ENCODE data around the gene TRIB2. TPM values are rescaled to one million over a fixed set of nuclear protein-coding genes. Genes with fewer than 3 reads are reported as not detected.
A peak's percentile ranks its signal among the peaks of the same experiment; 100 is the strongest.

Gene TRIB2
- total and polyA plus RNA-seq, 2 of the 4 experiments (the other 2 are of a cell fraction) = 12.0 to 12.7 TPM

DNA sequence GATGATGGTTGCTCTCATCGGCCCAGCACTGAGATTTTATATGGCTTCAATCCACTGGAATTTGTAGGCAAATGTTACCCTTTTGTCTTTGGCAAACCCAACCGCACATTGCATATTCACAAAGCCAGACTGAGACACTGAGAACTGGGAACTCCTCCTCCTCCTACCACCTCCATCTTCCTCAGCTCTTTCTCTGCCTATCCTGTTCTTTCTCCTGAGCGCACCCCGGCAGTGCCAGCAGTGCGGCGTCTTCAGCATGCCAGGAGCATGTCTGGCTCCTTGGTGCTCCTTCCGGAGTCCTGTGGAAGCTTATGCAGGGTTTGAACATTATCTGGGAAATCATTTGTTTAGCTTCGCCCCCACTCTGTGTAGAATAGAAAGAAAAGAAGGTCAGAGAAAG lies 50.8 kb downstream of the TRIB2 start:
- H2BK5ac ChIP-seq (ENCODE audit: low read depth, low read length, poor library complexity, severe bottlenecking) = no peak overlapping the region
- no peaks in the 10 kb centered on the region; the same call in none of the 2 replicates for H3K9me1 ChIP-seq (ENCODE audit: insufficient read depth, low read length)
- no peak overlapping the region for H3K4me3 ChIP-seq (ENCODE audit: insufficient read depth, low read depth, low read length)
- WGBS, 2 experiments (ENCODE audit: extremely low coverage in 2 of 2, insufficient read length in 1 of 2) = 100% methylated on average over 2 of the region's 8 CpGs; no CpG with 5 or more reads in 1 of the 2 experiments
- H3K36me3 ChIP-seq (ENCODE audit: control insufficient read depth, insufficient read depth, low read length) = no peaks in the 10 kb centered on the region
- H2BK20ac ChIP-seq (ENCODE audit: low read depth, low read length) = peak overlapping the region; percentile 8; the same call in 1 of the 2 replicates
- intact Hi-C loops (cut with micrococcal nuclease) = loop anchor here (5.0 kb wide), 1 partner anchor 35 kb away; no protein-coding TSS in a partner anchor
- no peaks in the 10 kb centered on the region for H4K20me1 ChIP-seq (ENCODE audit: insufficient read depth, low read length)
- dilution Hi-C loops (cut with HindIII; ENCODE audit: low sequenced_read_pairs, unreplicated experiment) = no loop called here
- H2AK9ac ChIP-seq (replicated peaks; ENCODE audit: low read depth, low read length, poor library complexity) = no peak overlapping the region
- no peak overlapping the region for H3K9ac ChIP-seq (ENCODE audit: low read depth, low read length)
- no peaks in the 10 kb centered on the region for H3K27me3 ChIP-seq (ENCODE audit: control insufficient read depth, insufficient read depth, low read length)
- peak overlapping the region; percentile 2 for H2AFZ ChIP-seq (replicated peaks; ENCODE audit: low read length, poor library complexity)
- in situ Hi-C loops (cut with MboI; ENCODE audit: low sequenced_read_pairs) = no loop called here
- POLR2A ChIA-PET (ENCODE audit: unreplicated experiment) = no interaction called here
- no peak overlapping the region for H3K56ac ChIP-seq (ENCODE audit: extremely low read depth, insufficient read depth, low read length)
- H3K14ac ChIP-seq (replicated peaks; ENCODE audit: low read depth, low read length) = no peak overlapping the region
- CTCF ChIA-PET = no interaction called here
- no peaks in the 10 kb centered on the region; the same call in 1 of the 2 replicates for H3K9me3 ChIP-seq (ENCODE audit: control insufficient read depth, insufficient read depth, low read length)
- ATAC-seq (ENCODE audit: low read depth) (no peak), DNase-seq (no peak)
- no peak overlapping the region for H3K18ac ChIP-seq (ENCODE audit: low read depth, low read length)
- peak overlapping the region; percentile 31; the same call in 1 of the 2 replicates for H2AK5ac ChIP-seq (ENCODE audit: low read depth, low read length)
- H3K23ac ChIP-seq (ENCODE audit: low read depth, low read length) = no peak overlapping the region
- peak overlapping the region; percentile 8; the same call in 1 of the 2 replicates for H2BK120ac ChIP-seq (ENCODE audit: low read depth, low read length)
- no peak overlapping the region for H3K27ac ChIP-seq (ENCODE audit: insufficient read depth, low read length)
- TF ChIP-seq MXI1 (IDR thresholded peaks at IDR 0.05; ENCODE audit: borderline replicate concordance, low read depth, low read length) = no peak
- no peak for TF ChIP-seq MAZ (IDR thresholded peaks at IDR 0.05; ENCODE audit: borderline replicate concordance, low read depth, low read length)
- TF ChIP-seq, protein P1, sequence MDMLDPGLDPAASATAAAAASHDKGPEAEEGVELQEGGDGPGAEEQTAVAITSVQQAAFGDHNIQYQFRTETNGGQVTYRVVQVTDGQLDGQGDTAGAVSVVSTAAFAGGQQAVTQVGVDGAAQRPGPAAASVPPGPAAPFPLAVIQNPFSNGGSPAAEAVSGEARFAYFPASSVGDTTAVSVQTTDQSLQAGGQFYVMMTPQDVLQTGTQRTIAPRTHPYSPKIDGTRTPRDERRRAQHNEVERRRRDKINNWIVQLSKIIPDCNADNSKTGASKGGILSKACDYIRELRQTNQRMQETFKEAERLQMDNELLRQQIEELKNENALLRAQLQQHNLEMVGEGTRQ (IDR thresholded peaks at IDR 0.05; ENCODE audit: low read depth, low read length) = no peak
- no peak for TF ChIP-seq MAFK (IDR thresholded peaks at IDR 0.05; ENCODE audit: low read depth, low read length)
- no peak for TF ChIP-seq POLR2A (IDR thresholded peaks at IDR 0.05; ENCODE audit: low read depth, low read length)
- TF ChIP-seq CHD1 (IDR thresholded peaks at IDR 0.05; ENCODE audit: low read depth, low read length) = no peak
- TF ChIP-seq, protein P2, sequence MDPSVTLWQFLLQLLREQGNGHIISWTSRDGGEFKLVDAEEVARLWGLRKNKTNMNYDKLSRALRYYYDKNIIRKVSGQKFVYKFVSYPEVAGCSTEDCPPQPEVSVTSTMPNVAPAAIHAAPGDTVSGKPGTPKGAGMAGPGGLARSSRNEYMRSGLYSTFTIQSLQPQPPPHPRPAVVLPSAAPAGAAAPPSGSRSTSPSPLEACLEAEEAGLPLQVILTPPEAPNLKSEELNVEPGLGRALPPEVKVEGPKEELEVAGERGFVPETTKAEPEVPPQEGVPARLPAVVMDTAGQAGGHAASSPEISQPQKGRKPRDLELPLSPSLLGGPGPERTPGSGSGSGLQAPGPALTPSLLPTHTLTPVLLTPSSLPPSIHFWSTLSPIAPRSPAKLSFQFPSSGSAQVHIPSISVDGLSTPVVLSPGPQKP (IDR thresholded peaks at IDR 0.05; ENCODE audit: borderline replicate concordance, low read depth, low read length) = no peak
- no peak for TF ChIP-seq FOS (IDR thresholded peaks at IDR 0.05; ENCODE audit: low read depth, low read length)
- TF ChIP-seq BHLHE40 (IDR thresholded peaks at IDR 0.05; ENCODE audit: low read depth, low read length) = no peak
- TF ChIP-seq SMC3 (IDR thresholded peaks at IDR 0.05; ENCODE audit: low read depth, low read length) = no peak
- no peak for TF ChIP-seq RFX5 (IDR thresholded peaks at IDR 0.05; ENCODE audit: low read depth, low read length)
- TF ChIP-seq, protein P3, sequence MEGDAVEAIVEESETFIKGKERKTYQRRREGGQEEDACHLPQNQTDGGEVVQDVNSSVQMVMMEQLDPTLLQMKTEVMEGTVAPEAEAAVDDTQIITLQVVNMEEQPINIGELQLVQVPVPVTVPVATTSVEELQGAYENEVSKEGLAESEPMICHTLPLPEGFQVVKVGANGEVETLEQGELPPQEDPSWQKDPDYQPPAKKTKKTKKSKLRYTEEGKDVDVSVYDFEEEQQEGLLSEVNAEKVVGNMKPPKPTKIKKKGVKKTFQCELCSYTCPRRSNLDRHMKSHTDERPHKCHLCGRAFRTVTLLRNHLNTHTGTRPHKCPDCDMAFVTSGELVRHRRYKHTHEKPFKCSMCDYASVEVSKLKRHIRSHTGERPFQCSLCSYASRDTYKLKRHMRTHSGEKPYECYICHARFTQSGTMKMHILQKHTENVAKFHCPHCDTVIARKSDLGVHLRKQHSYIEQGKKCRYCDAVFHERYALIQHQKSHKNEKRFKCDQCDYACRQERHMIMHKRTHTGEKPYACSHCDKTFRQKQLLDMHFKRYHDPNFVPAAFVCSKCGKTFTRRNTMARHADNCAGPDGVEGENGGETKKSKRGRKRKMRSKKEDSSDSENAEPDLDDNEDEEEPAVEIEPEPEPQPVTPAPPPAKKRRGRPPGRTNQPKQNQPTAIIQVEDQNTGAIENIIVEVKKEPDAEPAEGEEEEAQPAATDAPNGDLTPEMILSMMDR (conservative IDR thresholded peaks at IDR 0.05; ENCODE audit: low read depth, low read length) = no peak
- no peak for TF ChIP-seq RCOR1 (IDR thresholded peaks at IDR 0.05; ENCODE audit: insufficient replicate concordance, low read length)
- no peak for TF ChIP-seq RAD21 (IDR thresholded peaks at IDR 0.05; ENCODE audit: low read length)
- TF ChIP-seq CEBPB (IDR thresholded peaks at IDR 0.05; ENCODE audit: low read depth, low read length) = no peak
- TF ChIP-seq NFE2L2 (IDR thresholded peaks at IDR 0.05; ENCODE audit: low read depth, low read length) = no peak
- BruUV-seq (replicated peaks) = no TSS peak
- no peak overlapping the region for H3K4ac ChIP-seq (ENCODE audit: low read depth, low read length)
- H2BK15ac ChIP-seq (ENCODE audit: low read depth, low read length) = no peak overlapping the region
- H3K4me2 ChIP-seq (ENCODE audit: low read depth, low read length) = no peak overlapping the region
- no peak overlapping the region for H4K5ac ChIP-seq (ENCODE audit: low read depth, low read length)
- peaks cover 12% of the 10 kb centered on the region for H3K4me1 ChIP-seq (ENCODE audit: control insufficient read depth, insufficient read depth, low read length)
- no peaks in the 10 kb centered on the region for H3K79me1 ChIP-seq (ENCODE audit: low read depth in 1 of 2, low read length in 2 of 2)
- no peak overlapping the region; the same call in 1 of the 2 replicates for H4K91ac ChIP-seq (ENCODE audit: insufficient read depth, low read depth, low read length)
- H4K8ac ChIP-seq (ENCODE audit: low read depth in 2 of 2, low read length in 2 of 2) = no peak overlapping the region
